OCI-M2 (cell line): ENCODE measurements around the gene CST2.
"Not testable (repeated sequence)": the region's sequence is repeated elsewhere in the genome, so short reads cannot be mapped to it uniquely, and the experiment has no call there.

Source experiments
- DNase-seq: peaks from one replicate; lab custom pipeline; 2025; ENCODE audit not compliant: unreplicated experiment; lab: John Stamatoyannopoulos, UW

The CST2 gene

GRCh38 chr20:23826541-23827021, at the start of gene CST2:
CST2 (minus strand) TSS chr20:23826729; CDS start chr20:23826660, 69 bp downstream.
- no peak for DNase-seq

- DNase-seq: no peak
Observed at GRCh38 chr20:23875606-23876237, 49.2 kb upstream of the CST2 start.

- no peak for DNase-seq
Observed at GRCh38 chr20:23874747-23875146, 48.2 kb upstream of the CST2 start.

- DNase-seq: no peak
Observed at GRCh38 chr20:23873370-23874015, 47.0 kb upstream of the CST2 start.

- no peak for DNase-seq
Observed at GRCh38 chr20:23872065-23872464, 45.5 kb upstream of the CST2 start.

GRCh38 chr20:23870461-23870860, 43.9 kb upstream of the CST2 start:
- no peak for DNase-seq

GRCh38 chr20:23869520-23869919, 43.0 kb upstream of the CST2 start:
- no peak for DNase-seq

- DNase-seq: no peak
Observed at GRCh38 chr20:23868321-23868720, 41.8 kb upstream of the CST2 start.

GRCh38 chr20:23867152-23867776, 40.7 kb upstream of the CST2 start:
- no peak for DNase-seq

GRCh38 chr20:23860771-23861170, 34.2 kb upstream of the CST2 start:
- DNase-seq: not testable (repeated sequence)

GRCh38 chr20:23857962-23858595, 31.6 kb upstream of the CST2 start:
- DNase-seq: no peak

GRCh38 chr20:23856736-23857135, 30.2 kb upstream of the CST2 start:
- DNase-seq: no peak

- no peak for DNase-seq
Observed at GRCh38 chr20:23856226-23856625, 29.7 kb upstream of the CST2 start.

- no peak for DNase-seq
Observed at GRCh38 chr20:23841693-23842092, 15.2 kb upstream of the CST2 start.

- no peak for DNase-seq
Observed at GRCh38 chr20:23835716-23836115, 9.2 kb upstream of the CST2 start.

- DNase-seq: no peak
Observed at GRCh38 chr20:23832775-23833513, 6.4 kb upstream of the CST2 start.

GRCh38 chr20:23831961-23832360, 5.4 kb upstream of the CST2 start:
- DNase-seq: not testable (repeated sequence)

- DNase-seq: no peak
Observed at GRCh38 chr20:23823621-23824324, 2.8 kb downstream of the CST2 start.

- no peak for DNase-seq
Observed at GRCh38 chr20:23823111-23823510, 3.4 kb downstream of the CST2 start.

GRCh38 chr20:23820493-23820892, 6.0 kb downstream of the CST2 start:
- DNase-seq: no peak
